Ishikawa (cell line): ENCODE data around the gene FAM3C.

Experiments
- CEBPB ChIP-seq: IDR thresholded peaks from 2 replicates; pipeline ENCODE4 v1.6.1; 2012
- CREB1 ChIP-seq: IDR thresholded peaks from 2 replicates; pipeline ENCODE4 v1.6.1; 2012; ENCODE audit warnings: low read depth
- EP300 ChIP-seq: IDR thresholded peaks from 2 replicates; pipeline ENCODE4 v1.6.1; 2012; ENCODE audit warnings: borderline replicate concordance
- RAD21 ChIP-seq: IDR thresholded peaks from 2 replicates; pipeline ENCODE4 v1.6.1; 2012; ENCODE audit warnings: low read depth
- TCF12 ChIP-seq: IDR thresholded peaks from 2 replicates; pipeline ENCODE4 v1.6.1; 2012; ENCODE audit warnings: low read depth
- TEAD4 ChIP-seq: IDR thresholded peaks from 2 replicates; pipeline ENCODE4 v1.6.1; 2012
- YY1 ChIP-seq: IDR thresholded peaks from 2 replicates; pipeline ENCODE4 v1.6.1; 2012; ENCODE audit warnings: low read depth
- TF ChIP-seq, protein P1 (sequence below): IDR thresholded peaks from 2 replicates; pipeline ENCODE4 v1.6.1; 2012; ENCODE audit warnings: low read depth, mild to moderate bottlenecking
- TF ChIP-seq, protein P2 (sequence below): IDR thresholded peaks from 2 replicates; pipeline ENCODE4 v1.6.1; 2012

DNA sequence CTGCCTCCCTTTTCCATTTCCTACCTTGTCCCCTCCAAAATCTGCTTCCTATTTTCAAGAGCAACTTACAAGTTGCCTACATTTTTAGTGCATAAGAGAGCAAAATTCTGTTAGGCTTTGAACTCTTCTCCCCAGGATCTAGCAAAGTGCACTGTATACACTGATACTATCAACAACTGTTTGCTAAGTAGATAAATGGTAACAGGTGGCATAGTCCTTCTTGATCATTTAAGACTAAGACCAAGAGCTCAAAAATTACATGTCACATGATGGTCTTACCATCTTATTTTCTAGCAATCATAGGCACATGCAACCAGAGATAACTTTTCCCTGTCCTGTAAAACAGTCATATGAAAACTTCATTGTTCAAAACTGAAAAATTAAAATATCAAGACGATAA lies 16.2 kb downstream of the FAM3C start:
- TF ChIP-seq, protein P1, sequence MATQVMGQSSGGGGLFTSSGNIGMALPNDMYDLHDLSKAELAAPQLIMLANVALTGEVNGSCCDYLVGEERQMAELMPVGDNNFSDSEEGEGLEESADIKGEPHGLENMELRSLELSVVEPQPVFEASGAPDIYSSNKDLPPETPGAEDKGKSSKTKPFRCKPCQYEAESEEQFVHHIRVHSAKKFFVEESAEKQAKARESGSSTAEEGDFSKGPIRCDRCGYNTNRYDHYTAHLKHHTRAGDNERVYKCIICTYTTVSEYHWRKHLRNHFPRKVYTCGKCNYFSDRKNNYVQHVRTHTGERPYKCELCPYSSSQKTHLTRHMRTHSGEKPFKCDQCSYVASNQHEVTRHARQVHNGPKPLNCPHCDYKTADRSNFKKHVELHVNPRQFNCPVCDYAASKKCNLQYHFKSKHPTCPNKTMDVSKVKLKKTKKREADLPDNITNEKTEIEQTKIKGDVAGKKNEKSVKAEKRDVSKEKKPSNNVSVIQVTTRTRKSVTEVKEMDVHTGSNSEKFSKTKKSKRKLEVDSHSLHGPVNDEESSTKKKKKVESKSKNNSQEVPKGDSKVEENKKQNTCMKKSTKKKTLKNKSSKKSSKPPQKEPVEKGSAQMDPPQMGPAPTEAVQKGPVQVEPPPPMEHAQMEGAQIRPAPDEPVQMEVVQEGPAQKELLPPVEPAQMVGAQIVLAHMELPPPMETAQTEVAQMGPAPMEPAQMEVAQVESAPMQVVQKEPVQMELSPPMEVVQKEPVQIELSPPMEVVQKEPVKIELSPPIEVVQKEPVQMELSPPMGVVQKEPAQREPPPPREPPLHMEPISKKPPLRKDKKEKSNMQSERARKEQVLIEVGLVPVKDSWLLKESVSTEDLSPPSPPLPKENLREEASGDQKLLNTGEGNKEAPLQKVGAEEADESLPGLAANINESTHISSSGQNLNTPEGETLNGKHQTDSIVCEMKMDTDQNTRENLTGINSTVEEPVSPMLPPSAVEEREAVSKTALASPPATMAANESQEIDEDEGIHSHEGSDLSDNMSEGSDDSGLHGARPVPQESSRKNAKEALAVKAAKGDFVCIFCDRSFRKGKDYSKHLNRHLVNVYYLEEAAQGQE, result no peak
- TF ChIP-seq RAD21 (no peak), EP300 (no peak), CEBPB (no peak), YY1 (no peak), CREB1 (no peak), TCF12 (no peak), TEAD4 (no peak)
- TF ChIP-seq, protein P2, sequence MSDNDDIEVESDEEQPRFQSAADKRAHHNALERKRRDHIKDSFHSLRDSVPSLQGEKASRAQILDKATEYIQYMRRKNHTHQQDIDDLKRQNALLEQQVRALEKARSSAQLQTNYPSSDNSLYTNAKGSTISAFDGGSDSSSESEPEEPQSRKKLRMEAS, result no peak
